Endothelial cell of umbilical vein (primary cell): ENCODE results near the gene ATXN1.

ENCODE experiments used
- CTCF ChIP-seq, 2 donors: IDR thresholded peaks; 1 replicate in 1 of 2; 2 replicates in 1 of 2; pipeline ENCODE4 v1.5.1; 2011; ENCODE audit warnings: low read length in 2 of 2, mild to moderate bottlenecking in 2 of 2, moderate library complexity in 2 of 2, control low read depth in 1 of 2, inconsistent platforms in 1 of 2, low read depth in 1 of 2; ENCODE audit not compliant: insufficient read depth in 1 of 2; ENCODE audit errors: extremely low read depth in 1 of 2
- EZH2 ChIP-seq: IDR thresholded peaks from 2 replicates; pipeline ENCODE4 v1.6.1; 2012; ENCODE audit warnings: borderline replicate concordance, low read depth, mild to moderate bottlenecking, moderate library complexity, low read length, inconsistent platforms; ENCODE audit not compliant: severe bottlenecking
- FOS ChIP-seq: IDR thresholded peaks from 2 replicates; pipeline ENCODE4 v1.6.1; 2011; ENCODE audit warnings: mild to moderate bottlenecking, low read length, moderate library complexity, borderline replicate concordance; ENCODE audit not compliant: insufficient read depth
- MAX ChIP-seq: IDR thresholded peaks from 2 replicates; pipeline ENCODE4 v1.6.1; 2011; ENCODE audit not compliant: insufficient read depth, insufficient read length
- MYC ChIP-seq: IDR thresholded peaks from one replicate; pipeline ENCODE4 v1.6.1; 2011; ENCODE audit warnings: mild to moderate bottlenecking, low read depth, low read length
- POLR2A ChIP-seq: IDR thresholded peaks from 2 replicates; pipeline ENCODE4 v1.6.1; 2012; ENCODE audit warnings: low read depth, mild to moderate bottlenecking, control low read depth, low read length
- POLR2AphosphoS5 ChIP-seq: IDR thresholded peaks from 2 replicates; pipeline ENCODE4 v1.6.1; 2012; ENCODE audit warnings: low read depth, mild to moderate bottlenecking, control low read depth, low read length, moderate library complexity; ENCODE audit not compliant: insufficient read depth

- TF ChIP-seq EZH2 (no peak), POLR2A (no peak), POLR2AphosphoS5 (no peak), CTCF (IDR thresholded peaks at IDR 0.05; ENCODE audit: extremely low read depth in 1 of 2, insufficient read depth in 1 of 2, low read depth in 1 of 2, low read length in 2 of 2) (no peak), MAX (no peak), FOS (no peak), MYC (no peak)
Measured at GRCh38 chr6:16352821-16353438, 408.3 kb downstream of the ATXN1 start.
